ENCODE data around the gene AQP7.

AQP7 gene

GRCh38 chr9:33380390-33381094 is 21.8 kb downstream of the AQP7 start:
- TF ChIP-seq CTCF (IDR thresholded peaks at IDR 0.05; ENCODE audit: insufficient read depth, low read depth, low read length, missing control alignments): no peak
- DNase-seq (ENCODE audit: low read depth): no peak
- H3K4me3 ChIP-seq (ENCODE audit: low read length): no peak overlapping the region

GRCh38 chr9:33379666-33380389 is 22.5 kb downstream of the AQP7 start:
- H3K4me3 ChIP-seq (ENCODE audit: low read length): no peak overlapping the region
- no peak for TF ChIP-seq CTCF (IDR thresholded peaks at IDR 0.05; ENCODE audit: insufficient read depth, low read depth, low read length, missing control alignments)
- no peak for DNase-seq (ENCODE audit: low read depth)

GRCh38 chr9:33378121-33378795 is 24.1 kb downstream of the AQP7 start:
- H3K4me3 ChIP-seq (ENCODE audit: low read length): no peak overlapping the region
- DNase-seq (ENCODE audit: low read depth): no peak
- TF ChIP-seq CTCF (IDR thresholded peaks at IDR 0.05; ENCODE audit: insufficient read depth, low read depth, low read length, missing control alignments): no peak

GRCh38 chr9:33377089-33377715 is 25.2 kb downstream of the AQP7 start:
- H3K4me3 ChIP-seq (ENCODE audit: low read length): no peak overlapping the region
- DNase-seq (ENCODE audit: low read depth): no peak

GRCh38 chr9:33375841-33376321 is 26.5 kb downstream of the AQP7 start:
- TF ChIP-seq CTCF (IDR thresholded peaks at IDR 0.05; ENCODE audit: insufficient read depth, low read depth, low read length, missing control alignments): no peak
- H3K4me3 ChIP-seq (ENCODE audit: low read length): no peak overlapping the region
- DNase-seq (ENCODE audit: low read depth): no peak

More at GRCh38 chr9:33377089-33377715, 25.2 kb downstream of the AQP7 start:
- no peak for TF ChIP-seq CTCF (IDR thresholded peaks at IDR 0.05; ENCODE audit: insufficient read depth, low read depth, low read length, missing control alignments)

- TF ChIP-seq CTCF (IDR thresholded peaks at IDR 0.05; ENCODE audit: insufficient read depth, low read depth, low read length, missing control alignments): no peak
- no peak for DNase-seq (ENCODE audit: low read depth)
- no peak overlapping the region for H3K4me3 ChIP-seq (ENCODE audit: low read length)
Observed at GRCh38 chr9:33375238-33375840, 27.0 kb downstream of the AQP7 start.
